OCI-LY7 (cell line): ENCODE measurements around the gene FAM118B. TPM values are rescaled to one million over a fixed set of nuclear protein-coding genes. Genes with fewer than 3 reads are reported as not detected.

Experiments
- BruUV-seq: library from RNA; stranded (reverse); fragments of 400-500 nt; replicated peaks from 2 replicates; lab custom pipeline; 2021; lab: Mats Ljungman, UMichigan
- CTCF ChIA-PET: fragments of 300-600 bp; sonication (Branson Sonifier 250); formaldehyde crosslinking; loops from one replicate; lab custom pipeline; 2022; ENCODE audit warnings: antibody characterized with exemption; ENCODE audit not compliant: unreplicated experiment; lab: Charles Lee
- POLR2A ChIA-PET: fragments of 300-600 bp; sonication (Branson Sonifier 250); formaldehyde crosslinking; loops from one replicate; lab custom pipeline; 2022; ENCODE audit warnings: antibody characterized with exemption; lab: Charles Lee
- DNase-seq: peaks from one replicate; pipeline ENCODE4 v3.0.0-alpha.2; 2015; ENCODE audit warnings: low spot score
- H2AFZ ChIP-seq: fragments of 200-600 bp; sonication (generic), shearing (Covaris generic); 2 replicates; pipeline ENCODE4 v1.6.1; 2014; ENCODE audit warnings: mild to moderate bottlenecking, antibody characterized with exemption, low read length, moderate library complexity
- H3K27ac ChIP-seq: fragments of 200-600 bp; sonication (generic); 2 replicates; pipeline ENCODE4 v1.5.1; 2014; ENCODE audit warnings: mixed run types, low read depth, mild to moderate bottlenecking, moderate library complexity, low read length, inconsistent platforms; ENCODE audit not compliant: poor library complexity, severe bottlenecking
- H3K36me3 ChIP-seq: fragments of 200-600 bp; sonication (generic); 2 replicates; pipeline ENCODE4 v1.6.1; 2014; ENCODE audit warnings: mild to moderate bottlenecking, antibody characterized with exemption, low read length, moderate library complexity, mixed read lengths; ENCODE audit not compliant: insufficient read depth
- H3K4me1 ChIP-seq: fragments of 200-600 bp; sonication (generic); 2 replicates; pipeline ENCODE4 v1.5.1; 2014; ENCODE audit warnings: mild to moderate bottlenecking, low read length; ENCODE audit not compliant: insufficient read depth, poor library complexity, severe bottlenecking
- H3K4me2 ChIP-seq: fragments of 200-600 bp; sonication (generic); 2 replicates; pipeline ENCODE4 v1.6.1; 2014; ENCODE audit warnings: mild to moderate bottlenecking, low read length
- H3K4me3 ChIP-seq: fragments of 200-600 bp; sonication (generic); 2 replicates; pipeline ENCODE4 v1.5.1; 2014; ENCODE audit warnings: mild to moderate bottlenecking, low read depth, low read length; ENCODE audit not compliant: poor library complexity, severe bottlenecking
- H3K79me2 ChIP-seq: fragments of 200-600 bp; sonication (generic); 2 replicates; pipeline ENCODE4 v1.6.1; 2016; ENCODE audit warnings: low read depth, mild to moderate bottlenecking, low read length, moderate library complexity, mixed read lengths; ENCODE audit not compliant: insufficient read depth
- H3K9me2 ChIP-seq: fragments of 200-600 bp; sonication (generic); 2 replicates; pipeline ENCODE4 v1.6.1; 2016; ENCODE audit warnings: mild to moderate bottlenecking, low read length, mixed read lengths; ENCODE audit not compliant: insufficient read depth
- H3K9me3 ChIP-seq: fragments of 200-600 bp; sonication (generic); 2 replicates; pipeline ENCODE4 v1.6.1; 2014; ENCODE audit warnings: mild to moderate bottlenecking, mixed run types, low read length, mixed read lengths
- H4K20me1 ChIP-seq: fragments of 200-600 bp; sonication (generic); 2 replicates; pipeline ENCODE4 v1.6.1; 2014; ENCODE audit warnings: mild to moderate bottlenecking, antibody characterized with exemption, low read length, moderate library complexity, mixed read lengths; ENCODE audit not compliant: insufficient read depth
- CTCF ChIP-seq: fragments of 200-600 bp; sonication (generic); conservative IDR thresholded peaks from 2 replicates; pipeline ENCODE4 v1.5.1; 2014; ENCODE audit warnings: mild to moderate bottlenecking, antibody characterized with exemption, low read length, moderate library complexity, mixed read lengths
- EZH2phosphoT487 ChIP-seq: fragments of 200-600 bp; sonication (generic); IDR thresholded peaks from 2 replicates; pipeline ENCODE4 v1.6.1; 2018; ENCODE audit warnings: low read depth, borderline replicate concordance, mild to moderate bottlenecking, mixed run types, antibody characterized with exemption, low read length, moderate library complexity, mixed read lengths
- intact Hi-C: fragments of 100-400 bp; cut with micrococcal nuclease; formaldehyde crosslinking; loops from one replicate; pipeline ENCODE4 v1.10.0; 2022; ENCODE audit not compliant: unreplicated experiment
- total RNA-seq, 2 experiments: library from RNA; depleted of rRNA in 1 of 2; stranded (reverse); fragments of >200 nt in 1 of 2; shearing (Covaris generic) in 1 of 2; gene quantifications; 2 replicates each; pipeline ENCODE4 v1.2.3, GENCODE V29; 2014 to 2022

Gene FAM118B
- total RNA-seq, 2 experiments from 2014 or later = 9.9 to 14.8 TPM

GRCh38 chr11:126214841-126215240, 3.3 kb downstream of the FAM118B start:
- ChIA-PET CTCF (no interaction called here), POLR2A (interaction anchor here (0.6 to 1.3 kb wide), 3 partner anchors 28 to 328 kb away, joined by 3 to 7 read pairs (median 5); partner anchors contain the start of gene PUS3)
- Histone ChIP-seq H3K9me2 (no peaks in the 10 kb centered on the region), H4K20me1 (no peaks in the 10 kb centered on the region; the same call in 1 of the 2 replicates), H3K79me2 (peaks cover 53% of the 10 kb centered on the region), H2AFZ (no peak overlapping the region), H3K4me2 (no peak overlapping the region), H3K9me3 (no peaks in the 10 kb centered on the region), H3K4me1 (peaks cover 34% of the 10 kb centered on the region), H3K4me3 (no peak overlapping the region), H3K27ac (no peak overlapping the region), H3K36me3 (peaks cover 7% of the 10 kb centered on the region; the same call in 1 of the 2 replicates)
- TF ChIP-seq CTCF = no peak
- no peak for TF ChIP-seq EZH2phosphoT487
- BruUV-seq = no TSS peak
- intact Hi-C loops = loop anchor here (5.0 kb wide), 1 partner anchor 52 kb away; the partner anchor contains the start of genes FOXRED1 and SRPRA
- no peak for DNase-seq

GRCh38 chr11:126216526-126217305, 5.1 kb downstream of the FAM118B start:
- ChIA-PET POLR2A (interaction anchor here (0.7 to 0.9 kb wide), 3 partner anchors 14 to 38 kb away, joined by 3 to 8 read pairs (median 4); no protein-coding TSS in a partner anchor), CTCF (interaction anchor here (0.7 kb wide), 1 partner anchor 227 kb away, joined by 4 read pairs; no protein-coding TSS in a partner anchor)
- no TSS peak for BruUV-seq
- peaks cover 24% of the 10 kb centered on the region for H3K4me1 ChIP-seq
- H3K79me2 ChIP-seq = peaks cover 52% of the 10 kb centered on the region; the same call in 1 of the 2 replicates
- no peak overlapping the region for H2AFZ ChIP-seq
- DNase-seq = no peak
- TF ChIP-seq EZH2phosphoT487 (no peak), CTCF (no peak)
- no peak overlapping the region for H3K27ac ChIP-seq
- H3K9me2 ChIP-seq = no peaks in the 10 kb centered on the region
- H3K9me3 ChIP-seq = no peaks in the 10 kb centered on the region
- peaks cover 9% of the 10 kb centered on the region for H3K36me3 ChIP-seq
- intact Hi-C loops = no loop called here
- peak overlapping the region; percentile 16; the same call in 1 of the 2 replicates for H3K4me2 ChIP-seq
- no peak overlapping the region for H3K4me3 ChIP-seq
- no peaks in the 10 kb centered on the region; the same call in 1 of the 2 replicates for H4K20me1 ChIP-seq
